ENCODE results near the gene RASSF8.

- TF ChIP-seq, protein P1, sequence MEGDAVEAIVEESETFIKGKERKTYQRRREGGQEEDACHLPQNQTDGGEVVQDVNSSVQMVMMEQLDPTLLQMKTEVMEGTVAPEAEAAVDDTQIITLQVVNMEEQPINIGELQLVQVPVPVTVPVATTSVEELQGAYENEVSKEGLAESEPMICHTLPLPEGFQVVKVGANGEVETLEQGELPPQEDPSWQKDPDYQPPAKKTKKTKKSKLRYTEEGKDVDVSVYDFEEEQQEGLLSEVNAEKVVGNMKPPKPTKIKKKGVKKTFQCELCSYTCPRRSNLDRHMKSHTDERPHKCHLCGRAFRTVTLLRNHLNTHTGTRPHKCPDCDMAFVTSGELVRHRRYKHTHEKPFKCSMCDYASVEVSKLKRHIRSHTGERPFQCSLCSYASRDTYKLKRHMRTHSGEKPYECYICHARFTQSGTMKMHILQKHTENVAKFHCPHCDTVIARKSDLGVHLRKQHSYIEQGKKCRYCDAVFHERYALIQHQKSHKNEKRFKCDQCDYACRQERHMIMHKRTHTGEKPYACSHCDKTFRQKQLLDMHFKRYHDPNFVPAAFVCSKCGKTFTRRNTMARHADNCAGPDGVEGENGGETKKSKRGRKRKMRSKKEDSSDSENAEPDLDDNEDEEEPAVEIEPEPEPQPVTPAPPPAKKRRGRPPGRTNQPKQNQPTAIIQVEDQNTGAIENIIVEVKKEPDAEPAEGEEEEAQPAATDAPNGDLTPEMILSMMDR (conservative IDR thresholded peaks at IDR 0.05; ENCODE audit: low read depth, low read length), result no peak
- TF ChIP-seq EZH2 (IDR thresholded peaks at IDR 0.05; ENCODE audit: low read length, unreplicated experiment), result no peak
Observed at GRCh38 chr12:26106347-26106746, 147.9 kb downstream of the RASSF8 start.
